Upper lobe of right lung (tissue), 1 donor: Measurements from ENCODE around the gene UQCC5. TPM values are rescaled to one million over a fixed set of nuclear protein-coding genes. Genes with fewer than 3 reads are reported as not detected.

Experiments
- ATAC-seq: fragments of 200-7000 bp; cut with Tn5 transposase; one replicate; pipeline ENCODE4 v1.9.1; 2020; ENCODE audit warnings: mild to moderate bottlenecking, moderate library complexity
- DNase-seq: peaks from one replicate; pipeline ENCODE4 v3.0.0-alpha.2; 2020
- H3K27ac ChIP-seq: fragments of 200-600 bp; one replicate; pipeline ENCODE4 v1.8.0; 2022
- H3K27me3 ChIP-seq: fragments of 200-600 bp; one replicate; pipeline ENCODE4 v1.8.0; 2022; ENCODE audit warnings: mild to moderate bottlenecking
- H3K36me3 ChIP-seq: fragments of 200-600 bp; one replicate; pipeline ENCODE4 v1.8.0; 2022
- H3K4me1 ChIP-seq: fragments of 200-600 bp; one replicate; pipeline ENCODE4 v1.8.0; 2022
- H3K4me3 ChIP-seq: fragments of 200-600 bp; one replicate; pipeline ENCODE4 v1.8.0; 2022; ENCODE audit warnings: mild to moderate bottlenecking
- H3K9me3 ChIP-seq: fragments of 200-600 bp; one replicate; pipeline ENCODE4 v1.8.0; 2022
- CTCF ChIP-seq: fragments of 200-600 bp; IDR thresholded peaks from one replicate; pipeline ENCODE4 v1.8.0; 2022; ENCODE audit warnings: antibody characterized with exemption
- intact Hi-C: fragments of 100-400 bp; cut with DNase I; formaldehyde crosslinking; loops from one replicate; pipeline ENCODE4 v1.11.0; 2022
- total RNA-seq: library from RNA; stranded (reverse); fragmentation: NEBNext Ultra II Directional; extraction: Animal tissue kit (Norgen Biotek cat#: 25700); gene quantifications from one replicate; pipeline ENCODE4 v1.2.1, GENCODE V29; 2021
- donor health status: DM: no; HTN: yes; CAD: no; lungs with severe emphysema.

UQCC5 gene
- total RNA-seq, 1 donor from 2014 or later = 16.6 TPM

GRCh38 chr3:52507359-52507758, 29.0 kb upstream of the UQCC5 start:
- H3K27ac ChIP-seq = no peak overlapping the region
- TF ChIP-seq CTCF = no peak
- H3K4me3 ChIP-seq = no peak overlapping the region
- H3K4me1 ChIP-seq = no peaks in the 10 kb centered on the region
- H3K27me3 ChIP-seq = no peaks in the 10 kb centered on the region
- ATAC-seq (peak; percentile 18), DNase-seq (no peak)
- intact Hi-C loops = no loop called here
- no peaks in the 10 kb centered on the region for H3K9me3 ChIP-seq
- H3K36me3 ChIP-seq = no peaks in the 10 kb centered on the region

- intact Hi-C loops = no loop called here
- H3K9me3 ChIP-seq = no peaks in the 10 kb centered on the region
- H3K4me1 ChIP-seq = no peaks in the 10 kb centered on the region
- H3K27me3 ChIP-seq = no peaks in the 10 kb centered on the region
- ATAC-seq = peak; percentile 12
- no peak for TF ChIP-seq CTCF
- H3K4me3 ChIP-seq = no peak overlapping the region
- no peaks in the 10 kb centered on the region for H3K36me3 ChIP-seq
- DNase-seq = no peak
- no peak overlapping the region for H3K27ac ChIP-seq
Observed at GRCh38 chr3:52509753-52510328, 26.6 kb upstream of the UQCC5 start.

- Histone ChIP-seq H3K4me1 (no peaks in the 10 kb centered on the region), H3K4me3 (no peak overlapping the region), H3K9me3 (no peaks in the 10 kb centered on the region), H3K27me3 (no peaks in the 10 kb centered on the region), H3K36me3 (no peaks in the 10 kb centered on the region), H3K27ac (no peak overlapping the region)
- no peak for DNase-seq
- TF ChIP-seq CTCF = no peak
- intact Hi-C loops = no loop called here
- ATAC-seq = no peak
Observed at GRCh38 chr3:52511509-52511908, 24.9 kb upstream of the UQCC5 start.

- intact Hi-C loops = no loop called here
- Histone ChIP-seq H3K27ac (no peak overlapping the region), H3K27me3 (no peaks in the 10 kb centered on the region), H3K4me3 (no peak overlapping the region), H3K36me3 (no peaks in the 10 kb centered on the region), H3K9me3 (no peaks in the 10 kb centered on the region), H3K4me1 (no peaks in the 10 kb centered on the region)
- no peak for TF ChIP-seq CTCF
- no peak for ATAC-seq
- DNase-seq = no peak
Observed at GRCh38 chr3:52512105-52512504, 24.3 kb upstream of the UQCC5 start.

- Histone ChIP-seq H3K36me3 (no peaks in the 10 kb centered on the region), H3K27ac (no peak overlapping the region), H3K27me3 (no peaks in the 10 kb centered on the region), H3K9me3 (no peaks in the 10 kb centered on the region), H3K4me3 (no peak overlapping the region), H3K4me1 (no peaks in the 10 kb centered on the region)
- TF ChIP-seq CTCF = no peak
- ATAC-seq (no peak), DNase-seq (no peak)
- intact Hi-C loops = no loop called here
Observed at GRCh38 chr3:52512727-52513126, 23.7 kb upstream of the UQCC5 start.

GRCh38 chr3:52513281-52513680, 23.1 kb upstream of the UQCC5 start:
- Histone ChIP-seq H3K9me3 (no peaks in the 10 kb centered on the region), H3K27me3 (no peaks in the 10 kb centered on the region), H3K27ac (no peak overlapping the region), H3K36me3 (no peaks in the 10 kb centered on the region), H3K4me1 (no peaks in the 10 kb centered on the region), H3K4me3 (no peak overlapping the region)
- DNase-seq (no peak), ATAC-seq (no peak)
- no peak for TF ChIP-seq CTCF
- intact Hi-C loops = no loop called here
